Spleen (tissue), 7 donors: ENCODE measurements around the gene QPRT.

Experiments
- POLR2A ChIP-seq, 3 donors: fragments of 450-650 bp; IDR thresholded peaks; one replicate each; pipeline ENCODE4 v1.5.1; 2017; ENCODE audit warnings: antibody characterized with exemption in 3 of 3, mild to moderate bottlenecking in 1 of 3
- POLR2AphosphoS5 ChIP-seq, 3 donors: sonication (generic); formaldehyde crosslinking; IDR thresholded peaks; one replicate each; pipeline ENCODE4 v1.5.1; 2017; ENCODE audit warnings: antibody characterized with exemption in 3 of 3
- TF ChIP-seq, protein P1 (sequence below), 11 experiments: fragments of 200-600 bp in 7 of 11; fragments of 450-650 bp in 4 of 11; sonication (generic) in 4 of 11; IDR thresholded peaks in 8 of 11; conservative IDR thresholded peaks in 3 of 11; 1 replicate in 7 of 11; 2 replicates in 4 of 11; pipeline versions ENCODE4 v1.4.0 to v1.8.0; 2016 to 2021; ENCODE audit warnings: antibody characterized with exemption in 11 of 11, inconsistent platforms in 4 of 11, mild to moderate bottlenecking in 1 of 11
- donor health status: DM: no; HTN: no; CAD: no; lungs with moderate emphysema.
- donor health status: DM: no; HTN: no; CAD: no.
- donor health status: DM: no; HTN: no; CAD: no.

DNA sequence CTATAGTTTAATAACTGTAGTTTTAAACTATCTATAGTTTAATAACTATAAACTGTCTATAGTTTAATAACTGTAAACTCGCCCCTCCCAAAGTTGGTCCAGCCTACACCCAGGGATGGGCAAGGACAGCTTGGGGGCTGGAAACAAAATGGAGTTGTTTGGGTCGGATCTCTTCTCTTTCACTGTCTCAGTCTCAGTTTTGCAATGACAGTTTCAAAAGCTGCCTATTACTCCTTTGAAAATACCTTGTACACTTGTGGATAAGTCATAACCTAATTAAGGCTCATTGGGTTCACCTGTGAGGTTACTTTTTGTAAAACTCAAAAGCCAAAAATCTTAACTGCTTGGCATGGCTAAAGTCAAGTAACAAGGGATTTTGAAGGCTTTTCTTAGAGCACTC is 35.4 kb downstream of the QPRT start:
- TF ChIP-seq POLR2A (IDR thresholded peaks at IDR 0.05) (no peak), POLR2AphosphoS5 (IDR thresholded peaks at IDR 0.05) (no peak)
- TF ChIP-seq, protein P1, sequence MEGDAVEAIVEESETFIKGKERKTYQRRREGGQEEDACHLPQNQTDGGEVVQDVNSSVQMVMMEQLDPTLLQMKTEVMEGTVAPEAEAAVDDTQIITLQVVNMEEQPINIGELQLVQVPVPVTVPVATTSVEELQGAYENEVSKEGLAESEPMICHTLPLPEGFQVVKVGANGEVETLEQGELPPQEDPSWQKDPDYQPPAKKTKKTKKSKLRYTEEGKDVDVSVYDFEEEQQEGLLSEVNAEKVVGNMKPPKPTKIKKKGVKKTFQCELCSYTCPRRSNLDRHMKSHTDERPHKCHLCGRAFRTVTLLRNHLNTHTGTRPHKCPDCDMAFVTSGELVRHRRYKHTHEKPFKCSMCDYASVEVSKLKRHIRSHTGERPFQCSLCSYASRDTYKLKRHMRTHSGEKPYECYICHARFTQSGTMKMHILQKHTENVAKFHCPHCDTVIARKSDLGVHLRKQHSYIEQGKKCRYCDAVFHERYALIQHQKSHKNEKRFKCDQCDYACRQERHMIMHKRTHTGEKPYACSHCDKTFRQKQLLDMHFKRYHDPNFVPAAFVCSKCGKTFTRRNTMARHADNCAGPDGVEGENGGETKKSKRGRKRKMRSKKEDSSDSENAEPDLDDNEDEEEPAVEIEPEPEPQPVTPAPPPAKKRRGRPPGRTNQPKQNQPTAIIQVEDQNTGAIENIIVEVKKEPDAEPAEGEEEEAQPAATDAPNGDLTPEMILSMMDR (IDR thresholded peaks at IDR 0.05 in 8 of 11, conservative IDR thresholded peaks at IDR 0.05 in 3 of 11) = no peak
